GM18502 (cell line): Measurements from ENCODE around the gene ZC2HC1C.
"Not testable (repeated sequence)": the region's sequence is repeated elsewhere in the genome, so short reads cannot be mapped to it uniquely, and the experiment has no call there.

Experiments
- ATAC-seq: cut with Tn5 transposase; IDR thresholded peaks from one replicate; pipeline ENCODE4 v1.9.1; 2021; ENCODE audit warnings: mild to moderate bottlenecking; ENCODE audit not compliant: unreplicated experiment, poor library complexity

The ZC2HC1C gene

DNA sequence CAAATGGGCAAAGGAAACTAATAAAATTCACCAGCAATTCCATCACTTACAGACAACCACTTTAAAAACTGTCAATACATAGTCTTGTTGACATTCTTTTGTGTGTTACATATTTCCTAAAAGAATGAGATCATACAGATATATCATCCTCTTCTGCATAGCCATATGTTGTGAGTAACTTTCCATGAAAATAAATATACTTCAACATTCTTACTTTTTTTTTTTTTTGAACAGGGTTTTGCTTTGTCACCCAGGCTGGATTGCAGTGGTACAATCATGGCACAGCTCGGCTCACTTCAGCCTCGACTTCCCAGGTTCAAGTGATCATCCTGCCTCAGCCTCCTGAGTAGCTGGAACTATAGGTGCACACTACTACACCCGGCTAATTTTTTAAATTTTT, 20.9 kb downstream of the ZC2HC1C start:
- no peak for ATAC-seq

DNA sequence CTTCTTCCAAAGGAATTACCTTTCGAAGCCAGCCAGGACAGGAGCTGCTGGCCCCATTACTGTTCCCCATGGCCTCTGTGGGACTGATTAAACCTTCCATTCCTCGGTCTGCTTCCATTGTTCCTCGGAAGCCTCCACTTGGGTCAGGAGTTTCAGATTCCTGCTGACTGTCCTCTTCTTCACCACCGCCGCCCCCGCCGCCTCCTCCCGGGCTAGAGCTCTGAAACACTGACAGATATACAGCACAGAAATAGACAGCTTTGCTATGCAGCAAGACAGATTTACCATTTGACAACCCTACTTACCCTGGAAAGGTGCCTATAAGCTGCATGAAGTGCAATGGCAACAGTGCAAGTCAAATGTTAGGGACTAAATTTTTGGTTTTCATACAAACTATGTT, 21.8 kb downstream of the ZC2HC1C start:
- no peak for ATAC-seq

GRCh38 chr14:75092698-75093097, 23.3 kb downstream of the ZC2HC1C start:
- ATAC-seq, result no peak

- ATAC-seq, result no peak
These were observed 25.5 kb downstream of the ZC2HC1C start for GRCh38 chr14:75094896-75095295.

GRCh38 chr14:75095690-75096089, 26.2 kb downstream of the ZC2HC1C start:
- ATAC-seq, result no peak

DNA sequence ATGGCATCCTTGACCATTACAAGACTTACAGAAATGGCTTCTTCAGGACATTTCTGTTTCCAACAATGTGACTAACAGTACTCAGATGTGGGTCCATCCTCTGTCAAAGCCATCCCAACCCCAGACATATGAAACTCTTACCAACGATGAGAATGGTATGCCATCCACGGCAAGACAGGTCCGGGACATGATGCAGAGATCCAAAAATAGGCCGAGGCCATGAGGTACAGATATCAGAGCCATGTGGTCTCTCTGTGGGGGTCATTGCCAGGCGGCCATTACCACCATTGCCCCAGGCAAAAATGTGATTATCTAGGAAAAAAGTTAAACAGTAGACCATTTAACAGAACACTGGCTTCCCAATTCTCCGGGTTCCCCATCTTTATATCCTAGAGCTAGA, 27.5 kb downstream of the ZC2HC1C start:
- ATAC-seq, result no peak

DNA sequence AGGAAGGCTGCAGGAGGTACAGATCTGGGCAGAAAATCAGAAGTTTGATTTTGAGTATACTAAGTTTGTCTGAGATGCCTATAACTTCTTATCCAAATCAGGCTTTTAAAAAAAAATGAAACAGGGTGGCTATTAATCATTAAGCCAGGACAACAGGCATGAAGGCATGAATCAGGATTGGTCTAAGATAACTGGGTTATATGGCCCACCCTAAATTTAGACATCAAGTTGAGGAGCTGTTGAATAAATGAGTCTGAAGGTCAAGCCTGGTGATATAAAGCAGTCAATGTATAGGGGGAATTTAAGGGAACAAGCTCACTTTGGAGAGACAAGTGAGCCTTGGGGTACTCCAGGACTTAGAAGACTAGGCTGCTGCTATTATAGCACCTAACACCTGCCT, 28.8 kb downstream of the ZC2HC1C start:
- ATAC-seq, result no peak

DNA sequence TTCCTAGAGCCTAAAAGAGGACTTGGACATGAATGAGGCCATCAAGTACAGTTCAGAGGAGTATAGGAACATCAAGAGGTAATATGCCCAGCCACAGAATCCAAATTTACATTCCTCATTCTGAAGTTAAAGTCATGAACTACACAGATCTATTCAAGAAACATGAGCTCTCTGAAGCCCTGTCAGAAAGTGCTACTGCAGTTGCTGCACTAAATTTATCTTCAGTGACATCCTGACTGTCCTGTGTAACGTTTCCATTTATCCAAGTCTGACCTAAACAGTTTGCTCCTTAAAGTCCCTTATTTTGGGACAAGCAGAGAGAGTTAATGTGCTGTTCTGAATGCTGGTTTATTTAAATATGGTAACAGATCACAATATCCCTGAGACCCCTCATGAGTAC, 29.2 kb downstream of the ZC2HC1C start:
- no peak for ATAC-seq

DNA sequence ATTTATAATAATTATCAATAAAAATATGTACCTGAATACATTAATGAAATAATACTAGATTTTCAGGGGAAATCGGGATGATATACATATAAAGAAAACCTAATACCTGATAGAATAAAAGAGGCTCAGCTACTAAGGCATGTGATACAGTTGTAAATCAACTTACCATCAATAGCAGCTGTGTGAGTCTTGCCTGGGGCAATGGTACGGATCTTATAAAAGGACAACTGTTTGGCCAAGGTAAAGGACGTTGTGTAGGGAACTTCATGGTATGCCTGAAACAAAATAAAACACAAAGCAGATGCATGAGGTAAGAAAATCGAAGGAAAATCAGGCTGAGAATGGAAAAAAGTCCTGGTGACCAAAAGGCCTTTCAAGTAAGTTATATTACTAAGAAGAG, 32.0 kb downstream of the ZC2HC1C start:
- ATAC-seq, result no peak

DNA sequence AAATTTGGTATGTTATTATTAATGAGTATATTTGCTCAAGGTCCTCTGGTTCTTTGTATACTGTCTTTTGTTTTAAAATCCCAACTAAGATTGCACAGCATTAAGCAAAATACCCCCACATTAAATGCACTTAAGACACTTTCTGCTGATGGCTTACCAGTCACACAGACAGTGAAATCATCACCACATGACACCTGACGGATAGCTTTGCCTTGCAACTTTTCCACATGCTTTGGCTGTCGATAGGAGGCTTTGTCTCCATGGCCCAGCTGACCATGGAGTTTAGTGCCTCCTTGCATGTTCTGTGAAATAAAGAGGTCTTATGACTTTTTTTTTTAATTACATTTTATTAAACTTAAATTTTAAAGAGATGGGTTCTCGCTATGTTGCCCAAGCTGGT, 37.7 kb downstream of the ZC2HC1C start:
- no peak for ATAC-seq

DNA sequence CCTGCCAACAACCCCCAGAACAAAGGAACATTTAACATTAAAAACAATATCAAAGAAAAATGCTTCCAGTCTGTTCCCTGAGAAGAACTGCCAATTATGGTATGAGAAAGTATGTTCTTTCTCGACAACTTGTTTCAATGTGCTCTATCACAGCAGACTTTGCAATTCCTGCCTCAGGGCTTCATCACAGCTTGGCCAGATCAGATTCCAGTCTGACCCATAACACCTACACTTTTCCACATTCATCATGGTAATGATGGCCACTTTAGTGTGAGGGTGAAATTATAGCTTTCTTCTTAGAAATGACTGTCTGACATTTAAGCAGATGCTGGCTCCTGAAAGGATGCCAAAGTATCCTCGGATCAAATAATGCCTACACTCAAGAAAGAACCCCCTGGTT, 40.4 kb downstream of the ZC2HC1C start:
- ATAC-seq, result no peak

- ATAC-seq, result no peak
These were observed 44.6 kb downstream of the ZC2HC1C start for GRCh38 chr14:75113932-75114539.

DNA sequence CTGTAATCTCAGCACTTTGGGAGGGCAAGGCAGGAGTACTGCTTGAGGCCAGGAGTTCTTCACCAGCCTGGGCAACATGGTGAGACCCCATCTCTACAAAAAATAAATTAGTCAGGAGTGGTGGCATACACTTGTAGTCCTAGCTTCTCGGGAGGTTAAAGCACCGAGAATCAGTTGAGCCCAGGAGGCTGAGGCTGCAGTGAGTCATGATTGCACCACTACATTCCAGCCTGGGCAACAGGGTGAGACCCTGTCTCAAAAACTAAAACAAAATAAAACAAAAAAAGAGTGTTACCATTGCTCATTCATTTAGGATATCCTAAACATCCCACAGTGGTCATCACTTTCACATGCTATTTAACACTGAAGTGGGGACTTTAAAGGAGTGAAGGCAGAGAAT, 49.6 kb downstream of the ZC2HC1C start:
- ATAC-seq, result no peak

GRCh38 chr14:75120541-75121291, 51.3 kb downstream of the ZC2HC1C start:
- no peak for ATAC-seq

- ATAC-seq, result no peak
These were observed 52.1 kb downstream of the ZC2HC1C start for GRCh38 chr14:75121552-75121951.

DNA sequence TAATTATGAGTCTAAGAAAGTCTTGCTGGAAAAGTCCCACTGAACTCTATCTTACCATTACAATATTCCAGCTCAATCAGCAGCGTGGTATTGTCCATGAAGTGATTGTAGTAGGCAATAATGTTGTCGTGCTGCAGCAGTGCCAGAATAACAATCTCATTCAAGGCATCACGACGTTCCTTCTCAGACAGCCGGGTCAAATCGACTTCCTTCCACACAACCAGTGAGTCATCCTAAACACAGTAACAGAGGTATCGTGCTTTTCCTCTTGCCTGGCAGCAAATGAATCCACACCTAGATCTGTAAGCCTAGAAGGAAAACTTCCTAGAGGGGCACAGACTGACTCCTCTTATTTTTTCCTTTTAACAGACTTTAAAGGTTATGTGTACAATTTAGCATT, 54.5 kb downstream of the ZC2HC1C start:
- ATAC-seq, result no peak

DNA sequence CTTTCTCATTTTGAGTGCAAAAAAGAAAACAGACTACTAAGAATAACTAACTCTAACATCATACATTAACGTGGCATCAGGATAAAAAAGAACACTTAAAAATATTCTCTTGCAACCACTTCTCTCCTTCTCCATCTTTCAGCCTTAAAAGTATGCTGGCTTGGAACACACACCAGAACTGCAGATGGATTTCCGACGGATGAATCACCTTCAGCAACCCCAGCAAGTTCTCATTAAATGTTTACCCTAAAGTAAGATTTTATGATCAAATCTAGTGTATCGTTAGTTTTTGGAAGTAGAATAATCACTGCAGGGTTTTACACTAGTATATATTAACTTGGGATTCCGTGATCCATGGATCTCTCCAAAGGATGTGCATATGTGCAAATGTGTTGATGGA, 56.2 kb downstream of the ZC2HC1C start:
- ATAC-seq, result no peak

- no peak for ATAC-seq
These were observed 56.7 kb downstream of the ZC2HC1C start for GRCh38 chr14:75126121-75126544.

- ATAC-seq, result peak; percentile 85
These were observed 57.4 kb downstream of the ZC2HC1C start, which contains the start of gene NEK9 for GRCh38 chr14:75126679-75127473. NEK9 (minus strand) TSS chr14:75127048; CDS start chr14:75126921, 127 bp downstream.

- ATAC-seq, result not testable (repeated sequence)
These were observed 58.0 kb downstream of the ZC2HC1C start for GRCh38 chr14:75127474-75127820.

DNA sequence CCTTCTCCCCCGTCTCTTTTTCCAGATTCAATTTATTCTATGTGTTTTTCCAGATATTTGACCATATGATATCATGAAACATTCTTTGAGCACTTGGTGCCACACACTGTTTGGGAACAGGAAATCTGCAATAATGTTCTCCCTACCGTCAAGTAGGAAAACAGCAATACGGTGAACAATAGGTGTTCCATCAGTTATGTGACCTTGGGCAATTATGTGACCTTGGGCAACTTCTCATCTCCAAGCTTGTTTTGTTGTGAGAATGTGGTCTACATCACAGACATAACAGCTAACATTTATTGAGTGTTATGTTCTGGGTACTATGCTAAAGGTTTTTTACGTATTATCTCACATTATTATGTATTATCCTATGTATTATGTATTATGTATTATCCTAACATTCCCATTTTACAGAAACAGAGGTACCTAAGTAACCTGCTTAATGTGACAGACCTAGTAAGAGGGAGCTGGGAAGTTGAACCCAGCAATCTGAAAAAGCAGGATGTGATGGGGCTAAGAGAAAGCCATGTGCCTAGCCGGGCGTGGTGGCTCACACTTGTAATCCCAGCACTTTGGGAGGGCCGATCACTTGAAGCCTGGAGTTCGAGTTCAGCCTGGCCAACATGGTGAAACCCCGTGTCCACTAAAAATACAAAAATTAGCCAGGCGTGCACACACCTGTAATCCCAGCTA, 58.6 kb downstream of the ZC2HC1C start:
- no peak for ATAC-seq
